OCI-LY3 (cell line): ENCODE results near the gene ATP7B.

ENCODE experiments used
- EZH2phosphoT487 ChIP-seq: fragments of 200-600 bp; shearing (Covaris generic); IDR thresholded peaks from 2 replicates; pipeline ENCODE4 v1.6.1; 2018; ENCODE audit warnings: antibody characterized with exemption, mixed run types, low read depth
- TF ChIP-seq, protein P1 (sequence below): fragments of 200-600, 300-600 bp; sonication (generic); IDR thresholded peaks from 2 replicates; pipeline ENCODE4 v1.5.1; 2014; ENCODE audit warnings: antibody characterized with exemption, low read length, low read depth

- TF ChIP-seq, protein P1, sequence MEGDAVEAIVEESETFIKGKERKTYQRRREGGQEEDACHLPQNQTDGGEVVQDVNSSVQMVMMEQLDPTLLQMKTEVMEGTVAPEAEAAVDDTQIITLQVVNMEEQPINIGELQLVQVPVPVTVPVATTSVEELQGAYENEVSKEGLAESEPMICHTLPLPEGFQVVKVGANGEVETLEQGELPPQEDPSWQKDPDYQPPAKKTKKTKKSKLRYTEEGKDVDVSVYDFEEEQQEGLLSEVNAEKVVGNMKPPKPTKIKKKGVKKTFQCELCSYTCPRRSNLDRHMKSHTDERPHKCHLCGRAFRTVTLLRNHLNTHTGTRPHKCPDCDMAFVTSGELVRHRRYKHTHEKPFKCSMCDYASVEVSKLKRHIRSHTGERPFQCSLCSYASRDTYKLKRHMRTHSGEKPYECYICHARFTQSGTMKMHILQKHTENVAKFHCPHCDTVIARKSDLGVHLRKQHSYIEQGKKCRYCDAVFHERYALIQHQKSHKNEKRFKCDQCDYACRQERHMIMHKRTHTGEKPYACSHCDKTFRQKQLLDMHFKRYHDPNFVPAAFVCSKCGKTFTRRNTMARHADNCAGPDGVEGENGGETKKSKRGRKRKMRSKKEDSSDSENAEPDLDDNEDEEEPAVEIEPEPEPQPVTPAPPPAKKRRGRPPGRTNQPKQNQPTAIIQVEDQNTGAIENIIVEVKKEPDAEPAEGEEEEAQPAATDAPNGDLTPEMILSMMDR = no peak
- no peak for TF ChIP-seq EZH2phosphoT487
These were observed 14.6 kb downstream of the ATP7B start for GRCh38 chr13:51996641-51997040.
